Activated CD4-positive, CD25-positive, alpha-beta regulatory T cell treated with anti-CD3 and anti-CD28 coated beads, Interleukin-2, amount 50 U/mL, for 16 hours (primary cell): ENCODE measurements around the gene SPNS2.

Experiments used
- DNase-seq: peaks from one replicate; pipeline ENCODE4 v3.0.0-alpha.2; 2020; ENCODE audit warnings: low read depth, low spot score

SPNS2 gene

GRCh38 chr17:4480929-4481898 is 17.5 kb upstream of the SPNS2 start:
- no peak for DNase-seq

DNA sequence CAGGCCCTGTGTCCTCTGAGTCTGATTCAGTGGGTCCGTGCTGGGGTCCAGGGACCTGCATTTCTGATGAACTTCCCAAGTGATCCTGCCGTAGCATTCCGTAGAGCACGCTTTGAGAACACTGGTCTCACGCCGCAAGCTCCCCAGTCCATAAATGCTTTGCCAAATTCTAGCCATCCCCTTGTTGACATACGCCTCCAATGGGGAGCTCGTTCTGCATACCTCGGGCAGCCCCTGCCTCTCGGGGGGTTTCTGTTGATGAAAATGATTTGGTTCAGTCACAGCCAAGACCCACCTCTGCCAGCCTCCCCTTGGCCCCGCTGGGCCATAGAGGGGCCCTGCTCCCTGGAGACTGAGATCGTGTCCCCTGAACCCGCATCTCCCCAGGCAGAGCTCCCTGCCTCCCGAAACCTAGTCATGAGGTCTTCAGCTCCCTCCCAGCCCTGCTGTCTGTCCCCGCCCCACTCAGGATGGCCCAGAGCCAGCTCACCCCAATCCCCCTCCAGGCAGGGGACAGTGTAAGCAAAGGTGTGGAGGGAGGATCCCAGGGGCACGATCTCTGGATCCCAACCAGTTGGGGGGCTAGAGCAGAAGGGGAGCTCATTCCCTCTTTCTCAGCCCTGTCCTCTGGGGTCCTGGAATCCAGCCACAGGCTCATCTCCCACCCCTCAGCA is 16.2 kb upstream of the SPNS2 start:
- DNase-seq = no peak

DNA sequence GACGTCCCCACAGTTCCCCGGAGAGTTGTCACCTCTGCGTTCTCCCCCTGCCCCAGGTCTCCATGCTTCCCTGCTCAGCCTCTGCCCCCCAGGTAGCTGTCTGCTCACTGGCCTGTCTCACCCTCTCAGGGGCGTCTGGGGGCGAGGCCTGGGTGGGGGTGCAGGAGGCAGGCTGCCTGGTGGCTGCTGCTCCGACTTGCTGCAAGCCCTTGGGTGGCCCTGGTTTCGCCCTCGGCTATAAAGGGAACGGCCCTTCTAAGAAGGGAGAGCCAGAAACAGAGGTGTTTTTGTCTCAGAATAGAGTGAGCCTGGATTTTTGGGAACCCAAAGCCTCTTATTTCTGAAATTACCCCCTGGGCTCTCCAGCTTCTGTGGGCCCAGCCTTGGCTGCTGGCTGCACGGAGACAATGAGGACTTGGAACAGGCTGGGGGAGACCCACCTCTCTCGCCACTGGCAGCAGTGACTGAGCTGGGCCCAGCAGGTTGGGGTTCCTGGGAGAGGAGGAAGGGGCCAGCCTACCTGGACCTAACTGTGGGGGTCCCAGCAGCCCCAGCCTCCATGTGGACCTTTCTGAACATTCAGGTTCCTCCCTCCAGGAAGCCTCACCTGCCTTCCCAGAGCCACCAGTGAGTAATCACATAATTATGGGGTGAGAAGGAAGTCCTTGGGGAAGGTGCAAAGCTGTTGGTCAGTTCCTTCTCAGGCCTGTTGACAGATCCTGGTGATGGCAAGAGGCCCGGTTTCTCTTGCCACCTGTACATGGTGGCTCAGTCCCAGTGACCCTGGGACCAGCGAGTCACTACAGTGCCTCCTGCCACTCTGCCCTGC is 15.5 kb upstream of the SPNS2 start:
- DNase-seq = no peak

DNA sequence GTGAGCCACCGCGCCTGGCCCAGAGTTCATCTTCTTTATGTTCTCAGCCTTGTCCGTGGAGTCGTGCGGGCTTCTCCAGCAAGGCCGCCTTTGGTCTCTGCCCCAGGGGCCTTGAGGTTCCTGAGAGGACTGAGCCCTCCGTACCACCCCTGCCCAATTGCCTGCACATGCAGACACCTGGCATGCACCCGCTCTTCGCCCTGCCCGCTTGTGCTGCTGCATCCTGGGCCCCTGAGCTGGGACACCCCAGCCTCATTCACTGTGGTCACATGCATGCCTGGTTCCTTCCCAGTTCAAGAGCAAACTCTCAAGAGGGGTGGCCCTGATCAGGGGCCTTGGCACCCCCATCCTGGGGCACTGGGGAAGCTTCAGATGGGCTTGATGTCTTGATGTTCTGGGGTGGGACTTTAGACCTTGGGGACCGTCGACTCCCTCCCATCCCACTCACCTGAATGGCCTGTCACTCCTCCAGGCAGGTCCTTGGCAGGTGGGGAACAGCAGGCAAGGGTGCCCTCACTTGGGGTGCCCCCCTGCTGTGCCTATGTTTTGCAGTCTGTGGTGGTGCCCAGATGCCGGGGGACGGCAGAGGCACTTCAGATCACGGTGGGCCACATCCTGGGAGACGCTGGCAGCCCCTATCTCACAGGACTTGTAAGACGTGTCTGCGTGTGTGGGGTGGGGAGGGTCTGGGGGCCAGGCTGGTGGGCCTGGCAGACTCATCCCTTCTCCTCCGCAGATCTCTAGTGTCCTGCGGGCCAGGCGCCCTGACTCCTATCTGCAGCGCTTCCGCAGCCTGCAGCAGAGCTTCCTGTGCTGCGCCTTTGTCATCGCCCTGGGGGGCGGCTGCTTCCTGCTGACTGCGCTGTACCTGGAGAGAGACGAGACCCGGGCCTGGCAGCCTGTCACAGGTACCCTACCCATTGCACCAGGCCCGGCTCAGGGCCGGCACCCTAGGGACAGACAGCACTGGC is 12.7 kb upstream of the SPNS2 start:
- DNase-seq = no peak

DNA sequence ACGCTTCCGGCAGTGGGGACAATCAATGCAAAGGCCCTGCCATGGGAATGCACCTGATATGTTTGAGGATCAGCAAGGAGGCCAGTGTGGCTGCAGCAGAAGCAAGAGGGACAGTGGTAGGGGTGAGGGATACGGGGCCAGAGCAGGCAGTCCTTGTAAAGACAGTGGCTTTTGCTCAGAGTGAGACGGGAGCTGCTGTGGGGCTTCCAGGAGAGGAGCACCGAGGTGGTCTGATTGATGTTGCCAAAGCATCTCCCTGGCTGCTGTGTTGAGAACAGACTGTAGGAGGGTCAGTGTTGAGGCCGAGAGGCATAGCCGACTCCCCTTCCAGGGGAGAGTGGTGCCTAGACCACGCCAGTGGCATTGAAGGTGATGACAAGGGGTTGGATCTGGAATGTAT is 11.4 kb upstream of the SPNS2 start:
- no peak for DNase-seq

DNA sequence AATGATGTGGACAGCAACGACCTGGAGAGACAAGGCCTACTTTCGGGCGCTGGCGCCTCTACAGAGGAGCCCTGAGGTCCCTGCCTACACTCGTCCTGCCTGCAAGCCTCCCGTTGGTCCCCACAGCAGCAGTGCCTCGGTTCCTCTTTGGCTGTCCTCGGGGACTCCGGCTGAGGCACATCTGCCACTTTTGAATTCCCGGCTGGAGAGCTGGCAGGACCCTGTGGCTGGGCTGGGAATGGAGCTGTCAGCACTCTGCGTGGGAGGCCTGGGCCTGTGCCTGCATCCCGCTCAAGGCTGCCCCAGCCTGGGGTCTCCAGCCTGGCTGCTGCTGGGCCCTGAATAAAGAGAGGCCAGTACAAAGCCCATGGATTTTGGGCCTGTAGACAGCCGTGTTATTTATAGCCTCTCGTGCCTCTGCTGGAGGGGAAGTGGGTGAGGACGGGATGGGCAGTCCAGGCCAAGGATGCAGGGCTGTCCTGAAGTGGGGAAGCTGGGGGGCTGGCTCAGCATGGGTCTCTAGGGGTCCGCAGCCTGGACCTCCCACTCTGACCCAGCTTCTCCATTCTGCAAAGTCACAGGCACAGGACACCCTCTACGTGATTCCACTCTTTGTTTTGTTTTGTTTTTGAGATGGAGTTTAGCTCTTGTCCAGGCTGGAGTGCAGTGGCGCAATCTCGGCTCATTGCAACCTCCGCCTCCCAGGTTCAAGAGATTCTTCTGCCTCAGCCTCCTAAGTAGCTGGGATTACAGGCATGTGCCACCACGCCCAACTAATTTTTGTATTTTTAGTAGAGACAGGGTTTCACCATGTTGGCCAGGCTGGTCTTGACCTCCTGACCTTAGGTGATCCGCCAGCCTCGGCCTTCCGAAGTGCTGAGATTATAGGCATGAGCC is 10.6 kb upstream of the SPNS2 start:
- DNase-seq = no peak

- no peak for DNase-seq
Observed at GRCh38 chr17:4488989-4489595, 9.6 kb upstream of the SPNS2 start.

DNA sequence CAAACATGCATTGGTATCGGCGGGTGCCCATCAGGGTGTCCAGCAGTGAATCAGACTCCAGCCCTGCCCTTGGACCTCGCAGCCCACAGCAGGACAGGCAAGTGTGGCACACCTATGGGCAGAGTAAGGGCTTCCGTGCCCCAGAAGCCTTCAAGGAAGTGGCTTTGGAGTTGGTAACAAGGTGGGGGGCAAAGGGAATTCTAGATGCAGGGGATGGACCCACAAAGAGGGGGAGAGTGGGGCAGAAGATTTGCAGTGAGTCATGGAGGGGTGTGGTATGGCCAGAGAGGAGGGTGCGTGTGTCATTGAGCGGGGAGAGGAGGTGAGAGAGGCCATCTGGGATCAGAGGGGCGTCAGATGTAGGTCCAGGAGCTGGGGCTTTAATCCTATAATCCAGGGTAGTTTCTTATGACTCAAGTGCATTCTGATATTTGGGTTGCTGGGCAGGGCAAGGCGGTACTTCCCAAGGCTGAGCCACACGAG is 8.5 kb upstream of the SPNS2 start:
- DNase-seq = no peak

DNA sequence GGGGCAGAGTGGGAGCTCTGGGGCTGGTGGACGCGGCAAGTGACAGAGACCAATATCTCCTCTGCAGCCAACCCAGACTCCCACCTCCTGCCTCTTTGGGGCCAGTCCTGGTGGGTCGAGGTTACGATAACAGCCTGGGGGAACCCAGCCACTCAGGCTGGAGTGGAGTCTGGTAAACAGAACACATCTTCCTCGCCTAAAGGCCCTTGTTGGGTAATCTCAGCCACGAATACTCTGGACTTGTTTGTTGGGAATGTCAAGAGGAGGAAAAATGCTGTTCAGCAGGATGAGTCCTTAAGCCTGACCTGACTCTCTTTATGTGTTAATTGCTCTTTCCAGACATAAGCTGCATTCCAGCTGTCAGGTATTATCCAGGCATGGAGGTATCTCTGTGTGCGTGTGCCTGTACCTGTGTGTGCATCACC is 8.0 kb upstream of the SPNS2 start:
- no peak for DNase-seq

- no peak for DNase-seq
Observed at GRCh38 chr17:4492721-4493561, 5.7 kb upstream of the SPNS2 start.

DNA sequence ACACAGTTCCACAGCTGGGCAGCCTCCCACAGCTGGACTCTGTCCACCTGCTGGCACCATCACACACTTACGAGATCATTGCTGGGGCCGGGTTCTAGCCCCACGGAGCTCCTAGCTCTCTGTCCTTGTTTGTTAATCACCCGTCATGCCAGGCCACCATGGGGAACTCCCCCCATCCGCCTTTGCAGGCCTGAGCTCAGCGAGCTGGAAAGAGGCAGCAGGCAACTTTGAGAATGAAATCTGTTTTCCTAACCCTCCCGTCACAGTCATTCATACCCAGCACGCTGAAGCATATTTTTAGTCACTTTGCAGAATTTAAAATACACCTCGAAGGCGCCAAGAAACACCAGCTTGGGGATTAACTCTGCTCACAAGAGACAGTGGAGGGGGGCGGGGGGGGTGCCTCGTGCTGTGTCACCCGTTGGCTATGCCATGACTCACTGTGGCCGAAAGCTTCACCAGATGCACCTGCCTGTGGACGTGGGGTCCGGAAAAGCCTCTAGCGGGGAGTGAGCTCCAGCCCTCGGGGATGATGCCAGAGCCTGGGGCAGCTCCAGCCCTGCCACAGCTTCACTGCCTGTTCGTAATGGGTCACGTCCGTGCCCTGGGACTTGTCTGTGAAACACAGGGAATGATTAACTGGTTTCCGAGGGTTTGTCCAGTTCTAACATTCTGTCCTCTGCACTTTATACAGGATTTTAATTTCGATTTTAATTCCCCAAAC is 1.4 kb upstream of the SPNS2 start:
- no peak for DNase-seq

DNA sequence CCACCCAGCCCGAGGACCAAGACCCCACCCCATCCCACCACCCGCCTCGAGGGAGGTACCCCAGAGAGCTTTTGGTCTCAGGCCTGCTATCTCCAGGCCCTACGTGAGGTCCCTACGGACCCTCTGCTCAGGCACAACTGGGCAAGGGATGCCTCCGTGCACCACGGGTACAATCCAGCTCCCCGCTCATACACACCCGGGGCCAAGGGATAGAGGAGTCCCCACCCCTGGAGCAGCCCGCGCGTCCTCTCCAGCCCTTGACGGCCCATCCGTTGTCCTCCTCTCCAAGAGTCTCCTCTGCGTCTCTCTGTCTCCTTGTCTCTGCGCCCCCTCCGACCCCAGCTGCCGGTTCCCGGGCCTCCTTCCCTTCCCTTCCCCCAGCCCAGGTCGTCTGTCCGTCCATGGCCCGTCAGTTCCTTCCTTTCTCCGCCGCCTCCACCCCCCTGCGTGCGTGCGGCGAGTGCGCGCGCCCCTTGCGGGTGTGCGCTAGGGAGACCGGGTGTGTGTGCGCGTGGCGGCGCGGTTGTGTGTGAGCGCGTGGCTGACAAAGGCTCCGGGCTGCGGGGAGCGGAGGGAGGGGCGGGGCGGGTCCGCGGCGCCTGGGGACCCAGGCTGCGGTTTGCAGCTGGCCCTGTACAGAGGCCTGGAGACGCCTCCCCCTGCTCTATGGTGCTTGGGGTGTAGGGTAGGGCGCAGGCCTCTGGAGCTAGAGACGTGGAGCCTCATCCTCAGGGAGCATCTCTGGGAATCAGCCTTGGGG is 930 bp downstream of the SPNS2 start:
- no peak for DNase-seq

DNA sequence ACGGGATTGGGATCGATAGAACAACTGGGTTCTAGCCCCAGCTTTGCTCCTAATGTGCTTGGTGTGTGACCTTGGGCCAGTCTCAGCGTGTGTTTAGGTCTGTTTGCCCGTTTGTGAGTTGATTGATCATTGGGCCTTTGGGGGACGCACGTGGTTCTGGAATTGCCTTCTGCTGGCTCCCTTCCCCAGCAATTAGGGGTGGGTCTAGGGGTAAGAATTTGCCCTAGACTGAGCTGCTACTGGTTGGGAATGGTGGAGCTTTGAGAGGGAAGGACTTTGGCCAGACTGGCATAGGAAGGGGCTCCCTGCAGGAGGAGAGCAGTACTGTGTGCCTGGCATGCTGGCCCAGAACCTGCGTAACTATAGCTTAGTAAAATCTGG is 1.5 kb downstream of the SPNS2 start:
- no peak for DNase-seq

DNA sequence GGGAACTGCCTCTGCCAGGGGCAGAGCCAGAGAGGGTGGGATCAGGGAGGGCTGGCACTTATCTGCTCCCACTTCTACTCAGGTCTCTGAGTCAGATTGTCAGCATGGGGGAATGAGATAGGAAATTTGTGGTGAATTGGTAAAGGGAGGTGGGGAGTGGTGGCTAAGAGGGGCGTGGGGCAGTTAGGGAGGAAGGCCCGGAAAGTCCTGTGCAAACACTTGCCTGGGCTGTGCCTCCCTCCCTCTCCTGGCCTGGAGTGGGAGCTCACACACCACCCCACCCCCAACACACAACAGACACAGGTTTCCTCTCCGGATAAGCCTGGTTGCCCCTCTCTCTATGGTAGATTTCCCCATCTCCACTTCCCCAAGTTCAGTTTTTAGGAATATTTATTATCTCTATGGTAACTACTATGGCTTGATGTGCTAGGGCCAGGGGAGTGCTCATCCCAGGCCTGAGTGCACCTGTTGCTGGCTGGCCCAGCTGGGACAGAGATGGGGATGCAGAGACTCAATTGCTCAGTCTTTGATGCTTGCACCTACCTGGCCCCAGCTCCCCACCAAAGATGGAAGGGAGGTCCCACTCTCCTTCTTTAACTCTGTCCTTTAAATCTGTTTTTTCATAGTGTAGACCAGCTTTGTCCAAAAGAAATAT is 2.7 kb downstream of the SPNS2 start:
- no peak for DNase-seq

DNA sequence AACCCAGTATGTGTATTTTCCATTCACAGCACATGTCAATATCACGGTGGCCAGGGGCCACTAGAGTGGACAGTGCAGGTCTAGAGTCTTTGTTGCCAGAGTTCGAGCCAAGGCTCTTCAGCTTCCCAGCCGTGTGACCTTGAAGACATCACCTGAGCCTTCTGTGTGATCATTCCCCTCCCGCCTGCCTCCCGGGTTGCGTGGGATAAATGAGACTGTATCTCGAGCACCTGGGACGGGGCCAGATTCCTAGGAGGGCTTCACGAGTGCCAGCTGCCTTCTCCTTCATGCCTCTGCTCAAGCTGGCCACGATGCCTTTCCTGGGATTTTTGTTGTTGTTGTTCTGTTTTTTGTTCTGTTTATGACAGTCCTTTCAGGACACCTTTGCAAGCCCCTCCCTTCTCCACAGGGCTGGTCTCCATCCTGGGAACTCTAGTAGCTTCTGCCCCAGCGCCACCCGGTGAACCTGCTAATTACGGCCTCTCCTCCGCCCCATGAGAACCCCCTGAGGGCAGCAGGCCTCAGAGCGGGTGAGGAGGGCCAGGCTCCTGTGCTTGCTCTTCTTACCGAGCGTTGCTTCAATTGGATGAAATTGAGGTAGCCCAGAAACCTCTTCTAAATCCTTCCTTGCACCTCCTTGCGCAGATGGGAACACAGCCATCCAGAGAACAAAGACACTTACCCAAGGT is 3.9 kb downstream of the SPNS2 start:
- DNase-seq = no peak
